ENCODE measurements around the gene EPX.

DNA sequence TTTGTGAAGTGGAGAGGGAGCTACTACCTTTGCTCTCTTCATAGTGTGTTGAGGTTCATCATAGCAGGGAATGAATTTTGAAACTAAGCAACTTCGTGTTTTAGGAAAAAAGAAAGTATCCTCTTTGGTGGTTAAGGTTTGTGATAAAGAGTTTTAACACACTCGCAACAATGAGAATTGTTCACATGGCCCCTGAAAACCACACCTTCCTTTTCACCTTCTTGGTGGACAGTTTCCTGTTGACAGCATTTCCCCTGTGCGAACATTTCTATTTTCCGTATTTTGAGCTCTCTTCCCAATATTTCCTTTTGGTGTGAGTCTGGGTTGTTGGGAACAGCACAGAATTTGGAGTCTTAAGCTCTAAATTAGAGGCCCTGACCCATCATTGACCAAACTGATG is 21.9 kb upstream of the EPX start:
- TF ChIP-seq, protein P1, sequence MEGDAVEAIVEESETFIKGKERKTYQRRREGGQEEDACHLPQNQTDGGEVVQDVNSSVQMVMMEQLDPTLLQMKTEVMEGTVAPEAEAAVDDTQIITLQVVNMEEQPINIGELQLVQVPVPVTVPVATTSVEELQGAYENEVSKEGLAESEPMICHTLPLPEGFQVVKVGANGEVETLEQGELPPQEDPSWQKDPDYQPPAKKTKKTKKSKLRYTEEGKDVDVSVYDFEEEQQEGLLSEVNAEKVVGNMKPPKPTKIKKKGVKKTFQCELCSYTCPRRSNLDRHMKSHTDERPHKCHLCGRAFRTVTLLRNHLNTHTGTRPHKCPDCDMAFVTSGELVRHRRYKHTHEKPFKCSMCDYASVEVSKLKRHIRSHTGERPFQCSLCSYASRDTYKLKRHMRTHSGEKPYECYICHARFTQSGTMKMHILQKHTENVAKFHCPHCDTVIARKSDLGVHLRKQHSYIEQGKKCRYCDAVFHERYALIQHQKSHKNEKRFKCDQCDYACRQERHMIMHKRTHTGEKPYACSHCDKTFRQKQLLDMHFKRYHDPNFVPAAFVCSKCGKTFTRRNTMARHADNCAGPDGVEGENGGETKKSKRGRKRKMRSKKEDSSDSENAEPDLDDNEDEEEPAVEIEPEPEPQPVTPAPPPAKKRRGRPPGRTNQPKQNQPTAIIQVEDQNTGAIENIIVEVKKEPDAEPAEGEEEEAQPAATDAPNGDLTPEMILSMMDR (optimal IDR thresholded peaks at IDR 0.05 in 1 of 3, IDR thresholded peaks at IDR 0.05 in 1 of 3, conservative IDR thresholded peaks at IDR 0.05 in 1 of 3; ENCODE audit: extremely low read depth in 1 of 3, insufficient read depth in 2 of 3, low read length in 3 of 3) = no peak
- no peak for TF ChIP-seq EZH2 (IDR thresholded peaks at IDR 0.05; ENCODE audit: low read length)

Measured in keratinocyte (primary cell).